ENCODE data around the gene NFIC.

GRCh38 chr19:3335431-3336350 lies 30.7 kb upstream of the NFIC start:
- TF ChIP-seq, protein P1, sequence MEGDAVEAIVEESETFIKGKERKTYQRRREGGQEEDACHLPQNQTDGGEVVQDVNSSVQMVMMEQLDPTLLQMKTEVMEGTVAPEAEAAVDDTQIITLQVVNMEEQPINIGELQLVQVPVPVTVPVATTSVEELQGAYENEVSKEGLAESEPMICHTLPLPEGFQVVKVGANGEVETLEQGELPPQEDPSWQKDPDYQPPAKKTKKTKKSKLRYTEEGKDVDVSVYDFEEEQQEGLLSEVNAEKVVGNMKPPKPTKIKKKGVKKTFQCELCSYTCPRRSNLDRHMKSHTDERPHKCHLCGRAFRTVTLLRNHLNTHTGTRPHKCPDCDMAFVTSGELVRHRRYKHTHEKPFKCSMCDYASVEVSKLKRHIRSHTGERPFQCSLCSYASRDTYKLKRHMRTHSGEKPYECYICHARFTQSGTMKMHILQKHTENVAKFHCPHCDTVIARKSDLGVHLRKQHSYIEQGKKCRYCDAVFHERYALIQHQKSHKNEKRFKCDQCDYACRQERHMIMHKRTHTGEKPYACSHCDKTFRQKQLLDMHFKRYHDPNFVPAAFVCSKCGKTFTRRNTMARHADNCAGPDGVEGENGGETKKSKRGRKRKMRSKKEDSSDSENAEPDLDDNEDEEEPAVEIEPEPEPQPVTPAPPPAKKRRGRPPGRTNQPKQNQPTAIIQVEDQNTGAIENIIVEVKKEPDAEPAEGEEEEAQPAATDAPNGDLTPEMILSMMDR (IDR thresholded peaks at IDR 0.05): no peak
- TF ChIP-seq POLR2A (IDR thresholded peaks at IDR 0.05): no peak
- TF ChIP-seq POLR2AphosphoS5 (IDR thresholded peaks at IDR 0.05): peak; percentile 91
- no peak for TF ChIP-seq EP300 (IDR thresholded peaks at IDR 0.05)

Data from gastroesophageal sphincter (tissue), 3 donors.